A549 (cell line): ENCODE data around the gene PDIA6. TPM values are rescaled to one million over a fixed set of nuclear protein-coding genes. Genes with fewer than 3 reads are reported as not detected.

Source experiments
- ATAC-seq, 2 experiments: fragments of 200-7000 bp in 1 of 2; fragments of >200 bp in 1 of 2; cut with Nextera tagmentation in 1 of 2; cut with Tn5 transposase in 1 of 2; 3 replicates each; pipeline versions ENCODE4 v1.8.0 to v1.9.1; 2018 to 2020; ENCODE audit warnings: mild to moderate bottlenecking in 1 of 2, moderate library complexity in 1 of 2
- CTCF ChIA-PET: fragments of 300-600 bp; sonication (Branson Sonifier 250); formaldehyde crosslinking; extraction: SDS; loops from one replicate; lab custom pipeline; 2021; ENCODE audit warnings: antibody characterized with exemption, inconsistent platforms; lab: Yijun Ruan, JAX
- POLR2A ChIA-PET: fragments of 350-600 bp; formaldehyde crosslinking; extraction: SDS; loops from one replicate; lab custom pipeline; 2021; ENCODE audit warnings: antibody characterized with exemption, inconsistent platforms; lab: Yijun Ruan, JAX
- DNase-seq, 2 experiments: peaks; one replicate each; pipeline versions ENCODE4 v3.0.0 to v3.0.0-alpha.2; 2011 to 2016; ENCODE audit warnings: low read depth in 1 of 2, low spot score in 1 of 2
- FAIRE-seq: peaks from 2 replicates; lab custom pipeline; 2011; peaks lifted over from hg19 to GRCh38; lab: Jason Lieb, UNC
- H3K27ac ChIP-seq, 2 experiments: fragments of >200 bp; sonication (Bioruptor Twin); formaldehyde crosslinking; 3 replicates each; pipeline ENCODE4 v1.5.1; 2016 to 2017
- H3K4me1 ChIP-seq: fragments of >200 bp; sonication (Bioruptor Twin); formaldehyde crosslinking; 3 replicates; pipeline ENCODE4 v1.6.1; 2016
- H3K4me2 ChIP-seq: fragments of >200 bp; sonication (Bioruptor Twin); formaldehyde crosslinking; 3 replicates; pipeline ENCODE4 v1.6.1; 2016
- H3K4me3 ChIP-seq: fragments of >200 bp; sonication (Bioruptor Twin); formaldehyde crosslinking; 3 replicates; pipeline ENCODE4 v1.5.1; 2016
- H3K9me3 ChIP-seq: fragments of >200 bp; sonication (Bioruptor Twin); formaldehyde crosslinking; 3 replicates; pipeline ENCODE4 v1.6.1; 2016
- CEBPB ChIP-seq, 2 experiments: fragments of >200 bp in 1 of 2; sonication (Bioruptor Twin) in 1 of 2; formaldehyde crosslinking in 1 of 2; IDR thresholded peaks; 2 replicates each; pipeline ENCODE4 v1.6.1; 2012 to 2016
- CHD2 ChIP-seq: fragments of 150-350 bp; IDR thresholded peaks from 2 replicates; pipeline ENCODE4 v1.6.1; 2014; ENCODE audit warnings: low read length; ENCODE audit not compliant: partially characterized antibody
- CHD4 ChIP-seq: fragments of 200-600 bp; sonication (generic); IDR thresholded peaks from 2 replicates; pipeline ENCODE4 v1.6.1; 2016; ENCODE audit warnings: antibody characterized with exemption, mild to moderate bottlenecking, borderline replicate concordance
- EHF ChIP-seq: fragments of 250-450 bp; sonication (Bioruptor Pico); IDR thresholded peaks from 2 replicates; pipeline ENCODE4 v1.5.0; 2020; ENCODE audit warnings: mild to moderate bottlenecking
- EHMT2 ChIP-seq: fragments of 200-600 bp; sonication (generic); IDR thresholded peaks from 2 replicates; pipeline ENCODE4 v1.6.1; 2016; ENCODE audit warnings: antibody characterized with exemption, low read depth, mild to moderate bottlenecking, moderate library complexity
- EP300 ChIP-seq, 2 experiments: fragments of >200 bp; sonication (Bioruptor Twin); formaldehyde crosslinking; IDR thresholded peaks; 2 replicates in 1 of 2; 3 replicates in 1 of 2; pipeline ENCODE4 v1.6.1; 2016 to 2017
- FOSL2 ChIP-seq, 2 experiments: fragments of 450-650 bp in 1 of 2; fragments of >200 bp in 1 of 2; sonication (Bioruptor Twin) in 1 of 2; formaldehyde crosslinking; IDR thresholded peaks; 2 replicates each; pipeline versions ENCODE4 v1.5.0 to v1.6.1; 2016 to 2020; ENCODE audit warnings: mild to moderate bottlenecking in 1 of 2, moderate library complexity in 1 of 2
- HEYL ChIP-seq: fragments of 250-450 bp; sonication (Bioruptor Pico); IDR thresholded peaks from 2 replicates; pipeline ENCODE4 v1.8.0; 2021; ENCODE audit warnings: mild to moderate bottlenecking, moderate library complexity
- HOXA7 ChIP-seq: fragments of 250-450 bp; sonication (Bioruptor Pico); IDR thresholded peaks from 2 replicates; pipeline ENCODE4 v1.5.0; 2020; ENCODE audit warnings: mild to moderate bottlenecking, moderate library complexity
- HOXB5 ChIP-seq: fragments of 250-450 bp; sonication (Bioruptor Pico); IDR thresholded peaks from 2 replicates; pipeline ENCODE4 v1.5.0; 2020; ENCODE audit warnings: mild to moderate bottlenecking, moderate library complexity
- JUN ChIP-seq, 2 experiments: fragments of >200 bp; sonication (Bioruptor Twin); formaldehyde crosslinking; IDR thresholded peaks; 2 replicates in 1 of 2; 3 replicates in 1 of 2; pipeline ENCODE4 v1.6.1; 2016 to 2017
- KDM1A ChIP-seq: fragments of 200-600 bp; sonication (generic); IDR thresholded peaks from 2 replicates; pipeline ENCODE4 v1.6.1; 2016; ENCODE audit warnings: low read depth, mild to moderate bottlenecking
- MAFK ChIP-seq: fragments of 450-650 bp; IDR thresholded peaks from 2 replicates; pipeline ENCODE4 v1.6.1; 2014; ENCODE audit not compliant: partially characterized antibody
- MAZ ChIP-seq: fragments of 150-350 bp; IDR thresholded peaks from 2 replicates; pipeline ENCODE4 v1.6.1; 2014; ENCODE audit warnings: antibody characterized with exemption, low read depth, low read length, borderline replicate concordance
- MYC ChIP-seq: IDR thresholded peaks from 2 replicates; pipeline ENCODE4 v1.6.1; 2012; ENCODE audit warnings: mild to moderate bottlenecking, inconsistent platforms, low read length, improper control_type of control experiment, borderline replicate concordance
- NR3C1 ChIP-seq: fragments of >200 bp; sonication (Bioruptor Twin); formaldehyde crosslinking; IDR thresholded peaks from 3 replicates; pipeline ENCODE4 v1.6.1; 2017
- PHF8 ChIP-seq: fragments of 200-600 bp; sonication (generic); IDR thresholded peaks from 2 replicates; pipeline ENCODE4 v1.6.1; 2016; ENCODE audit warnings: low read depth, mild to moderate bottlenecking, antibody characterized with exemption, moderate library complexity, borderline replicate concordance
- RARB ChIP-seq: fragments of 250-450 bp; sonication (Bioruptor Pico); IDR thresholded peaks from 2 replicates; pipeline ENCODE4 v1.8.0; 2021; ENCODE audit warnings: mild to moderate bottlenecking, moderate library complexity
- RNF2 ChIP-seq: fragments of 200-600 bp; sonication (generic); IDR thresholded peaks from 2 replicates; pipeline ENCODE4 v1.6.1; 2016; ENCODE audit warnings: low read depth, mild to moderate bottlenecking, antibody characterized with exemption, moderate library complexity, borderline replicate concordance
- SMC3 ChIP-seq: fragments of >200 bp; sonication (Bioruptor Twin); formaldehyde crosslinking; IDR thresholded peaks from 3 replicates; pipeline ENCODE4 v1.6.1; 2018; ENCODE audit warnings: inconsistent platforms
- TFCP2L1 ChIP-seq: fragments of 250-450 bp; sonication (Bioruptor Pico); IDR thresholded peaks from 2 replicates; pipeline ENCODE4 v1.5.0; 2021; ENCODE audit warnings: mild to moderate bottlenecking
- TP53 ChIP-seq: fragments of 250-450 bp; sonication (Bioruptor Pico); IDR thresholded peaks from 2 replicates; pipeline ENCODE4 v1.5.0; 2021; ENCODE audit warnings: mild to moderate bottlenecking, moderate library complexity
- ZNF302 ChIP-seq: fragments of 250-450 bp; sonication (Bioruptor Pico); IDR thresholded peaks from 2 replicates; pipeline ENCODE4 v1.9.0; 2021; ENCODE audit warnings: inconsistent platforms, mild to moderate bottlenecking, moderate library complexity
- WGBS: methylation state at CpG from one replicate; pipeline ENCODE4 v1.1.6; 2017; ENCODE audit errors: missing lambda C conversion rate; 5-methylcytosine and 5-hydroxymethylcytosine counted together
- polyA plus RNA-seq, 4 experiments: library from polyadenylated mRNA; depleted of rRNA in 3 of 4; stranded (reverse); fragments of >200 nt; fragmentation: RNase III in 1 of 4; extraction: RNeasy Plus Mini Kit Qiagen cat#74134 plus additional on column Dnase treatment in 1 of 4; gene quantifications; 2 replicates in 3 of 4; 3 replicates in 1 of 4; pipeline ENCODE4 v1.2.3, GENCODE V29; 2011 to 2017
- TF ChIP-seq, protein P1 (sequence below): fragments of 450-650 bp; IDR thresholded peaks from 2 replicates; pipeline ENCODE4 v1.6.1; 2014; ENCODE audit warnings: antibody characterized with exemption
- TF ChIP-seq, protein P2 (sequence below): IDR thresholded peaks from 2 replicates; pipeline ENCODE4 v1.6.1; 2012
- TF ChIP-seq, protein P3 (sequence below): fragments of 200-600 bp; sonication (generic); IDR thresholded peaks from 2 replicates; pipeline ENCODE4 v1.6.1; 2016; ENCODE audit warnings: antibody characterized with exemption, mild to moderate bottlenecking, moderate library complexity
- TF ChIP-seq, protein P4 (sequence below): fragments of 150-350 bp; IDR thresholded peaks from 2 replicates; pipeline ENCODE4 v1.6.1; 2014; ENCODE audit warnings: low read depth, mild to moderate bottlenecking, low read length
- TF ChIP-seq, protein P5 (sequence below): fragments of >200 bp; sonication (Bioruptor Twin); formaldehyde crosslinking; IDR thresholded peaks from 3 replicates; pipeline ENCODE4 v1.6.1; 2016
- TF ChIP-seq, protein P6 (sequence below): fragments of 250-450 bp; sonication (Bioruptor Pico); IDR thresholded peaks from 2 replicates; pipeline ENCODE4 v1.5.0; 2021; ENCODE audit warnings: mild to moderate bottlenecking, moderate library complexity, borderline replicate concordance

Gene PDIA6
- polyA plus RNA-seq, 2 of the 4 experiments (the other 2 are of a cell fraction), result 322 to 442 TPM

DNA sequence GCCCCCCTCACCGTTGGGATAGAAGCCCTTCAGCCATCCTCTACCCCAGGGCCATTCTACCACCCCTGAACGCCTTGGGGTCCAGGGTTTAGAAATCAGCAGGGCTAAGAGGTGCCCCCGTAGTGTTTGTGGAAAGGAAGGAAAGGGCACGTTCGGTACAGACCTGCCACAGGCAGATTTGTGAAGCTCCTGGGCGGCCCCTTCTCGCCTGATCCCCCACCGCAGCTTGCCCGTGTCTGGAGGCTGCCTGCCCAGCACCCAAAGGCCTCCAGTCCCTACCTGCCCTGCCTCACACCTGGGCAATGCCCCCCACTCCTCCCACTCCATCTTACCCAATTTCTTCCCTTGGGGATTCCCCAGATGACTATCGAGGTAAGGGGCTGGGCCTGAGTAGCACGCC, 69.9 kb downstream of the PDIA6 start:
- FAIRE-seq, result no peak
- CTCF ChIA-PET, result no interaction called here
- no peak overlapping the region for H3K4me3 ChIP-seq

DNA sequence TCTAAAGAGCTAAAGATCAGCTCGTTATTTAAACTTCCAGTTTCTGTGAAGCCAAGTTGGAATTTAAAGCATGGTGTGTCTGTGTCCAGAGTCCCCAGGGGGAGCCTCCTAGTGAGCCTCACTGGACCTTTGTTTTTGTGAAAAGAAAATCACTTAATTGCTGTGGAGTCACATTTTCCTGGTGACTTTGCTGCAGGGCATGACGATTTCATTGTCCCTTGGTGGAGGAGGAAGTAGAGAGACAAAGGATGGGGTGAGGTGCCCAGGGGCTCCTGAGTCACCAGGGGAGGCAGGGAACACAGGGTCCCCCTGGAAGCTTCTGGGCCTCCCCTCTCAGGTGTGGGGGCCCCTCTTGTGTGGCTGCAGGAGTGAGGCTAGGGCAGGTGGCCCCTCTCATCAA, 71.4 kb downstream of the PDIA6 start:
- no peak overlapping the region for H3K27ac ChIP-seq
- WGBS, result 37% methylated on average over 2 of the region's 2 CpGs
- TF ChIP-seq TP53 (CRISPR knock-in tag) (no peak), RNF2 (no peak), HOXA7 (CRISPR knock-in tag) (no peak), EHMT2 (no peak), KDM1A (no peak), RARB (CRISPR knock-in tag) (no peak), NR3C1 (no peak), HOXB5 (no peak), SMC3 (no peak), MAFK (no peak), PHF8 (no peak), JUN (IDR thresholded peaks at IDR 0.05) (no peak), MYC (no peak), HEYL (CRISPR knock-in tag) (no peak)
- TF ChIP-seq, protein P1, sequence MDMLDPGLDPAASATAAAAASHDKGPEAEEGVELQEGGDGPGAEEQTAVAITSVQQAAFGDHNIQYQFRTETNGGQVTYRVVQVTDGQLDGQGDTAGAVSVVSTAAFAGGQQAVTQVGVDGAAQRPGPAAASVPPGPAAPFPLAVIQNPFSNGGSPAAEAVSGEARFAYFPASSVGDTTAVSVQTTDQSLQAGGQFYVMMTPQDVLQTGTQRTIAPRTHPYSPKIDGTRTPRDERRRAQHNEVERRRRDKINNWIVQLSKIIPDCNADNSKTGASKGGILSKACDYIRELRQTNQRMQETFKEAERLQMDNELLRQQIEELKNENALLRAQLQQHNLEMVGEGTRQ, result no peak
- TF ChIP-seq, protein P2, sequence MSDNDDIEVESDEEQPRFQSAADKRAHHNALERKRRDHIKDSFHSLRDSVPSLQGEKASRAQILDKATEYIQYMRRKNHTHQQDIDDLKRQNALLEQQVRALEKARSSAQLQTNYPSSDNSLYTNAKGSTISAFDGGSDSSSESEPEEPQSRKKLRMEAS, result no peak
- TF ChIP-seq, protein P3, sequence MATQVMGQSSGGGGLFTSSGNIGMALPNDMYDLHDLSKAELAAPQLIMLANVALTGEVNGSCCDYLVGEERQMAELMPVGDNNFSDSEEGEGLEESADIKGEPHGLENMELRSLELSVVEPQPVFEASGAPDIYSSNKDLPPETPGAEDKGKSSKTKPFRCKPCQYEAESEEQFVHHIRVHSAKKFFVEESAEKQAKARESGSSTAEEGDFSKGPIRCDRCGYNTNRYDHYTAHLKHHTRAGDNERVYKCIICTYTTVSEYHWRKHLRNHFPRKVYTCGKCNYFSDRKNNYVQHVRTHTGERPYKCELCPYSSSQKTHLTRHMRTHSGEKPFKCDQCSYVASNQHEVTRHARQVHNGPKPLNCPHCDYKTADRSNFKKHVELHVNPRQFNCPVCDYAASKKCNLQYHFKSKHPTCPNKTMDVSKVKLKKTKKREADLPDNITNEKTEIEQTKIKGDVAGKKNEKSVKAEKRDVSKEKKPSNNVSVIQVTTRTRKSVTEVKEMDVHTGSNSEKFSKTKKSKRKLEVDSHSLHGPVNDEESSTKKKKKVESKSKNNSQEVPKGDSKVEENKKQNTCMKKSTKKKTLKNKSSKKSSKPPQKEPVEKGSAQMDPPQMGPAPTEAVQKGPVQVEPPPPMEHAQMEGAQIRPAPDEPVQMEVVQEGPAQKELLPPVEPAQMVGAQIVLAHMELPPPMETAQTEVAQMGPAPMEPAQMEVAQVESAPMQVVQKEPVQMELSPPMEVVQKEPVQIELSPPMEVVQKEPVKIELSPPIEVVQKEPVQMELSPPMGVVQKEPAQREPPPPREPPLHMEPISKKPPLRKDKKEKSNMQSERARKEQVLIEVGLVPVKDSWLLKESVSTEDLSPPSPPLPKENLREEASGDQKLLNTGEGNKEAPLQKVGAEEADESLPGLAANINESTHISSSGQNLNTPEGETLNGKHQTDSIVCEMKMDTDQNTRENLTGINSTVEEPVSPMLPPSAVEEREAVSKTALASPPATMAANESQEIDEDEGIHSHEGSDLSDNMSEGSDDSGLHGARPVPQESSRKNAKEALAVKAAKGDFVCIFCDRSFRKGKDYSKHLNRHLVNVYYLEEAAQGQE, result no peak
- TF ChIP-seq, protein P4, sequence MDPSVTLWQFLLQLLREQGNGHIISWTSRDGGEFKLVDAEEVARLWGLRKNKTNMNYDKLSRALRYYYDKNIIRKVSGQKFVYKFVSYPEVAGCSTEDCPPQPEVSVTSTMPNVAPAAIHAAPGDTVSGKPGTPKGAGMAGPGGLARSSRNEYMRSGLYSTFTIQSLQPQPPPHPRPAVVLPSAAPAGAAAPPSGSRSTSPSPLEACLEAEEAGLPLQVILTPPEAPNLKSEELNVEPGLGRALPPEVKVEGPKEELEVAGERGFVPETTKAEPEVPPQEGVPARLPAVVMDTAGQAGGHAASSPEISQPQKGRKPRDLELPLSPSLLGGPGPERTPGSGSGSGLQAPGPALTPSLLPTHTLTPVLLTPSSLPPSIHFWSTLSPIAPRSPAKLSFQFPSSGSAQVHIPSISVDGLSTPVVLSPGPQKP, result no peak
- DNase-seq (no peak), ATAC-seq (no peak), FAIRE-seq (no peak)
- H3K9me3 ChIP-seq, result no peaks in the 10 kb centered on the region
- no peak overlapping the region for H3K4me3 ChIP-seq
- no peak overlapping the region for H3K4me2 ChIP-seq
- no peaks in the 10 kb centered on the region for H3K4me1 ChIP-seq
- ChIA-PET CTCF (interaction anchor here (0.7 to 1.3 kb wide), 4 partner anchors 11 to 668 kb away, joined by 3 to 4 read pairs (median 3); no protein-coding TSS in a partner anchor), POLR2A (no interaction called here)

More for the DNA sequence above, 69.9 kb downstream of the PDIA6 start:
- ATAC-seq (0 out of 6 replicates have a peak, but pooled peaks of 1 of the 2 experiments have one; percentile 26), DNase-seq (no peak)
- POLR2A ChIA-PET, result no interaction called here
- Histone ChIP-seq H3K4me1 (no peaks in the 10 kb centered on the region), H3K27ac (no peak overlapping the region)
- TF ChIP-seq, protein P1, result no peak
- no peak for TF ChIP-seq MYC
- TF ChIP-seq CEBPB (IDR thresholded peaks at IDR 0.05), result no peak
- TF ChIP-seq EP300 (IDR thresholded peaks at IDR 0.05), result no peak
- no peak for TF ChIP-seq FOSL2 (IDR thresholded peaks at IDR 0.05)
- TF ChIP-seq FOSL2 (CRISPR knock-in tag; IDR thresholded peaks at IDR 0.05), result no peak
- TF ChIP-seq MAZ, result no peak
- TF ChIP-seq HOXB5, result no peak
- TF ChIP-seq ZNF302 (CRISPR knock-in tag), result no peak
- TF ChIP-seq CHD4, result no peak
- no peak for TF ChIP-seq HOXA7 (CRISPR knock-in tag)
- TF ChIP-seq, protein P5, sequence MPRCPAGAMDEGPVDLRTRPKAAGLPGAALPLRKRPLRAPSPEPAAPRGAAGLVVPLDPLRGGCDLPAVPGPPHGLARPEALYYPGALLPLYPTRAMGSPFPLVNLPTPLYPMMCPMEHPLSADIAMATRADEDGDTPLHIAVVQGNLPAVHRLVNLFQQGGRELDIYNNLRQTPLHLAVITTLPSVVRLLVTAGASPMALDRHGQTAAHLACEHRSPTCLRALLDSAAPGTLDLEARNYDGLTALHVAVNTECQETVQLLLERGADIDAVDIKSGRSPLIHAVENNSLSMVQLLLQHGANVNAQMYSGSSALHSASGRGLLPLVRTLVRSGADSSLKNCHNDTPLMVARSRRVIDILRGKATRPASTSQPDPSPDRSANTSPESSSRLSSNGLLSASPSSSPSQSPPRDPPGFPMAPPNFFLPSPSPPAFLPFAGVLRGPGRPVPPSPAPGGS, result no peak
- no peak for TF ChIP-seq EHF (CRISPR knock-in tag)
- TF ChIP-seq, protein P6, sequence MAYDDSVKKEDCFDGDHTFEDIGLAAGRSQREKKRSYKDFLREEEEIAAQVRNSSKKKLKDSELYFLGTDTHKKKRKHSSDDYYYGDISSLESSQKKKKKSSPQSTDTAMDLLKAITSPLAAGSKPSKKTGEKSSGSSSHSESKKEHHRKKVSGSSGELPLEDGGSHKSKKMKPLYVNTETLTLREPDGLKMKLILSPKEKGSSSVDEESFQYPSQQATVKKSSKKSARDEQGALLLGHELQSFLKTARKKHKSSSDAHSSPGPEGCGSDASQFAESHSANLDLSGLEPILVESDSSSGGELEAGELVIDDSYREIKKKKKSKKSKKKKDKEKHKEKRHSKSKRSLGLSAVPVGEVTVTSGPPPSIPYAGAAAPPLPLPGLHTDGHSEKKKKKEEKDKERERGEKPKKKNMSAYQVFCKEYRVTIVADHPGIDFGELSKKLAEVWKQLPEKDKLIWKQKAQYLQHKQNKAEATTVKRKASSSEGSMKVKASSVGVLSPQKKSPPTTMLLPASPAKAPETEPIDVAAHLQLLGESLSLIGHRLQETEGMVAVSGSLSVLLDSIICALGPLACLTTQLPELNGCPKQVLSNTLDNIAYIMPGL (CRISPR knock-in tag), result no peak
- TF ChIP-seq TFCP2L1 (CRISPR knock-in tag), result no peak
- no peak for TF ChIP-seq RARB (CRISPR knock-in tag)
- no peak for TF ChIP-seq CHD2
- TF ChIP-seq, all 56 proteins: peak for 0
- no peak overlapping the region for H3K4me2 ChIP-seq
- 63% methylated on average over 11 of the region's 11 CpGs for WGBS
- no peaks in the 10 kb centered on the region for H3K9me3 ChIP-seq
